NCI-H1436 treated with DMSO at 0.1 percent for 48 hours (cell line): ENCODE data around the gene RING1.

Experiments used
- DNase-seq: peaks from one replicate; lab custom pipeline; 2025; lab: John Stamatoyannopoulos, UW

Gene RING1

DNA sequence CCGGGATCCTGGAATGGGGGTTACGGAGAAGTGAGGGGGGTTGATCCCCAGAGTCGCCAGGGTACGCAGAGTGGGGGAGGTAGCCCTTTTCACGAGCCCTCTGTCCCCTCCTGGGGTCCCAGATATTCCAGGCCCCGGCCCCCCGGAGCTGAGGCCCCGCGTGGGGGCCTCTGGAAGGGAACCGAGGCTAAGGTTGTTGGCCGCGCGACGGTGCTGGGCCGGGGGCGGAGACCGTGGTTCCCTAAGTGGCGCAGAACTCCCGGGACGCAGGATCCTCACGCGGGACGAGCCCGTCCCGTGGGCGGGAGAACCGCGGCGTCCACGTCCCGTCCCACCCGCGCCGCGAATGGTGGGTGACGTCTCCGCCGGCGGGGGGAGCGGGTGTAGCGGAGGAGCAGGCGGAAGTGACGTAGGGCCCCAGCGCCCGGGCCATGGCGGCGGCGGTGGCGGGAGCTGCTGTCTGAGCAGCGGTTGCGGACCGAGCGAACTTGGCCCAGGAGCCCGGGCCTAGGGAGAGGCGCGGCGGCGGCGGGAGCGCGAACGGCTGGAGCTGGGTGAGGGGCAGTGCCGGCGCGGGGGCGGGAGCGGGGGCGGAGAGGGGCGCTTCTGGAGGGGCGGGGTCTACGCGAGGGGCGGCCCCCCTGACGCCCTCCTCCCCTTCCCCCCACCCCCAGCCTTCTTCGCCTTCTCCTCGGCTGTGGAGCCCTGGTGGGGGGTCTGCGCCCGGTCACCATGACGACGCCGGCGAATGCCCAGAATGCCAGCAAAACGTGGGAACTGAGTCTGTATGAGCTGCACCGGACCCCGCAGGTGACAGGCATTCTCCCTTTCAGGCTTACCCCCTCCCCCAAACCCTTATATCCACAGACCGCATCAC lies at the start of gene RING1:
Gene RING1 (plus strand): TSS at position 410 of the 877 bp plus-strand sequence. CDS start 323 bp downstream, at position 733.
- no peak for DNase-seq

GRCh38 chr6:33160096-33160495 lies 48.2 kb upstream of the RING1 start:
- DNase-seq, result no peak

DNA sequence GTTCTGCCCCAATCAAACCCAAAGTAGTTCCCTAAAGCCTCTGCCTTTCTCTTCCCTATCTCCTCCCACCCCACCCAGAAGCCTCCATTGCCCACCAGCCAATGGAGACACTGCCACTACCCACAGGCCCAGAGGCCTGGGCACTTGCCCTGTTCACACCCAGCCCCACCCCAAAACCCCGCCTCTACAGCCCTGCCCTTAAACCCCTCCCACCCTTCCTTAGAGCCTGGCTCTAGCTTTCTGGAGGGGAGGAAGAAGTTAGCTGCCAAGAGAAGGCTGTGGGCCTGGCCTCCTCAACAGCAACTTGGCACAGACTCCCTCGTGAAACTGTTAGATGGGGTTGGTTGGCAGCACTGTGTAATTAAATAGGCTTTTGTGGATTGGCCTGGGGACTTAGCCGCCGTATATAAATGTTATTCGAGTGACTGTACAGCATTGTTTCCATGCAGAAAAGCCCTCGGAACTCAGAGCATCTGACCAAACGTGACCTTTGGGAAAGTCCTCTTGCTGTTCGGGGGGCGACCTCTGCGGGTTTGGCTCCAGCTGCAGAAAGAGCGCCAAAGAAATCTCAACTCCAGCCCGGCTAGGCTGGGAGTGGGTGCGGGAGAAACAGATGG lies 47.5 kb upstream of the RING1 start:
- no peak for DNase-seq

- DNase-seq, result no peak
Observed at GRCh38 chr6:33161354-33162331, 46.7 kb upstream of the RING1 start.

DNA sequence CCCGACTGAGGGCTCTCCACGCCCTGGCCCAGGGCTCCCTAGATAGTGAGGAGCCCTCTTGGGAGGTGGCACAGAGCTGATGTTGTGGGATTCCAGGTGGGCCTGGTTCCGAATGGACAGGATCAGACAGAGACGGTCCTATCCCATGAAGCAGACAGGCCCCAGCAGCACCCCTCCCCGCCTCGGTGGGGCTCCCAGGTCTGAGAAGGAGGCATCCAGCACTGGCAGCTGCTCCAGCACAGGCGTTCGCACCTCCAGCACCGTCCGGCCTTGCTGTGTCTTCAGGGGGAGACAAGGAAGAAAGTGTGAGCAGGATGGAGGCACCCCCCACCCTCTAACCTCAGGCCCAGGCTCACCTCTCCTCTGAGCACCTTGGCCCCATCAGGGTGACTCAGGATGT lies 44.8 kb upstream of the RING1 start:
- DNase-seq, result no peak

DNA sequence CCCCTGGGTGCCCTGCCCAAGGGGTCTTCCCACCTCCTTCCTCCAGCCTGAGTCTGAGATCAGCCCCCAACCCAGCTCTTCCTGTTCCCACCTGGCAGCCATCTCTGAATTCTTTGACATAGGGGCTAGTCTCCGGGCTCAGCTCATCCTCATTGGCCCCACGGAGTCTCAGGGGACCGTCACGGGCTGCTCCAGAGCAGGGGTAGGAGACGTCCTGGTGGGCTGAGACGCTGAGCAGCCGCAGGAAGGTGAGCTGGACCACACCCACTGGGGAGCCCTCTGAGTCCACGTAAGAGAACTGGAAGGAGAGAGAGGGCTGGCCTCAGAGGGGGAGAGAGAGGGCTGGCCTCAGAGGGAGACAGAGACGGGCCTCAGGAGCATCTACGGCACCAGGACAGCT lies 44.1 kb upstream of the RING1 start:
- DNase-seq, result no peak

DNA sequence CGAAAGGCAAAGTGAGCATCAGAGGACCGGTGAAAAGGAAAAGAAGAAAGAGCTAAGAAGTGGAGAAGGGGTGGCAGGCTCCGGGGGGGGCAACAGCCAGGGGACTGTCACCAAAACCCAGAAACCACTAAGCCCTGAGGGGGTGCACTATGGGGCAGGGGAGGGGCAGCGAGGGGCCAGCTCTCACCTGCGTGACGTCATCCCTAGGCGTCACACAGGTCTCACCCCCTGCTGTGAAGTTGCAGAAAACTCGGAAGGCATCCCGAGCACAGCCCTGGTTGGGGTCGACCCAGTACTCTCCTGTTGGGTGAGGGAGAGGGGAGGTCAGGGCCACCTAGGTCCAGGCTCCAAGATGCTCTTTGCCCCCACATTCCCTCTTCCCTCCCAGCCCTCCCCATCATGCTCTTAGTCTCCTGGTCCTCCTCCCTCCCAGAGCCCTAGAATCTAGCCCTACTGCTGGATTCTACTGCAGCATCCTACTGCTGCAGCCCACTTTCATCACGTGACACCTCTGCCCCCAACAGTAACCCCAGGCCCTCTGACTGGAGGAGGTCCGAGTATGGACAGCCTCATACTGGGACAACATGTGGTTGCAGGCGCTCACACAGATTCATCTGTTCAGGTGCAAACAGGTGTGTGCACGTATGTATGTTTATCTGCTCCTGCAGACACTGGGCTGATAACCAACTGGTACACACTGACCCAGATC lies 43.5 kb upstream of the RING1 start:
- DNase-seq, result no peak

GRCh38 chr6:33165581-33166258 lies 42.6 kb upstream of the RING1 start:
- no peak for DNase-seq

DNA sequence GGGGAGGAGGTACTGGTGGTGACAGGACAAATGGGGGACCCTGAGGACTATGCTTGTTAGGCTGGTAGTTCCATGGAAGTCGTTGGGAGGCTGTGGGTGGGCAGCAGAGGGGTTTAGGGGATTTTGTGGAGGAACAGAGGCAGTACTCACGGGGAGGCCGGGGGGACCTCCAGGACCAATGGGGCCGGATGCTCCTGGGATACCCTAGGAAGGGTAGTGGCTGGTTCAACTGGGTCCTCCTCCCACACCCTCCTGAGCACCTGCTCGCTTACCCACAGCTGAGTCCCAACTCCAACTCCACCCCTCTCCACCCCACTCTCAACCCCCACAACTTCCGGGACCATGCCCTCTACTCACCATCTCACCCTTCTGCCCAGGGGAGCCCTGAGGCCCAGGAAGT lies 41.9 kb upstream of the RING1 start:
- no peak for DNase-seq

DNA sequence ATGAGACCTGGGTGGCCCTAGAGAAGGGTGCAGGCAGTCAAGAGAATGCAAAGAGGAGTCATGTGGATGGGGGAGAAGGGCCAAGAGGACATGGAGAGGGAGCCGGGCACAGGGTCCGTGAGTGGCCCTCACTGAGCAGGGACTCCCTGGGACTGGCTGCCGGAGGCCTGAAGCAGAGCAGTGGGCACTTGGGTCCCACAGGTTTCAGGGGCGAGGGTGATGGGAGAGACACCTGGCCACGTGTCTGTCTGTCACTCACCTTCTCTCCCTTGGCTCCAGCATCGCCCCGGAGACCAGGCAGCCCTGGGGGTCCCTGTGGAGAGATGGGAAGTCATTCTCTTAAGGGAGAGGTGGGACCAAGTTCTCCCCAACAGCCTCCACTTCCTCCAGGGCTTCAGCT lies 41.5 kb upstream of the RING1 start:
- no peak for DNase-seq

DNA sequence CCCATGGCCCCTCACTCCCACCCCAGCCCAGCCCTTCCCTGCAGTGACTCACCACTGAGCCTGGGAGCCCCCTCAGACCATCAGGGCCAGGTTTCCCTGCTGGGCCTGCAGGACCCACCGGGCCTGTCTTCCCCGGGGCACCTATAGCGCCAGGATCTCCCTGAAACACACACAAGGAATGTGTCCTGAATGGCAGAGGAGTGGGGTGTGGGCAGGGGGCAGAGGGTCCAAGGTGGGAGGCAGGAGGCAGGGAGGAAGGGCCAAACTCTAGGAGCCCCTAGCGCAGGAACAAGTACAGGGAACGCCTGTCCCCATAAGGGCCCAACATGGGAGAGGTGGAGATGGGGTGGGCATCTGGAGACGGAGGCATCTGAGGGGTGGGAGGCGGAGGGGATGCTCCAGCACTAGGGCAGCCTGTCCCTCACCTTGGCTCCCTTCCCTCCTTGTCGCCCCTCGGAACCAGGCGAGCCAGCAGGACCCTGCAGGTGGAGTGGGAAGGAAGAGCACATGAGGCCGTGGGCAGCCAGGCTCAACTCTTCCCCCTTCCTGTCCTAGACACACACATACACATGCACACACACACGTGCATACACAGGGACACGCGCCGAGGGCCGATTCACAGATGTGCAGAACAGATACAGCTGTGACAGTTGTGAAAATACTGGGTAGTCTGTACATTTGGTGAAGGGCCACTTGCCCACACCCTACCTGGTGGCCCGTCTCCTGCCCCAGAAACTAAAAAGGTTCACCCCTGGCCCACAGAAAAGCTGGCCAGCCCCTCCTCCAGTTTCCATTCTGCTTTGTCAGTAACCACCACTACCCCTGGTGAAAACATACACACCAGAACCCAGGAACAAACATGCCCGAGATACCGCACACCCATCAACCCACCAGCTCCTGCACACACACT lies 40.7 kb upstream of the RING1 start:
- no peak for DNase-seq

DNA sequence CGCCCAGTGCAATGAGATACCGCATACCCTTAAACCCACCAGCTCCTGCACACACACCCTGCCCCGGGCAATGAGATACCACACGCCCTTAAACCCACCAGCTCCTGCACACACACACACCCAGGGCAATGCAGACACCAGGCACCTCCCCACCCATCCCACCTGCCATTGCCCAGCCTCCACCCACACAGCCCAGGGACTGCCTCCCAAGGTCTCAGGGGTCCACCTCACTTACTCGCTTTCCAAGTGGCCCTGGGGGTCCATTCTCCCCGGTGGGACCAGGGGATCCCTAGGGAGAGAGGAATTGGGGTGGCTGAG lies 40.1 kb upstream of the RING1 start:
- no peak for DNase-seq

DNA sequence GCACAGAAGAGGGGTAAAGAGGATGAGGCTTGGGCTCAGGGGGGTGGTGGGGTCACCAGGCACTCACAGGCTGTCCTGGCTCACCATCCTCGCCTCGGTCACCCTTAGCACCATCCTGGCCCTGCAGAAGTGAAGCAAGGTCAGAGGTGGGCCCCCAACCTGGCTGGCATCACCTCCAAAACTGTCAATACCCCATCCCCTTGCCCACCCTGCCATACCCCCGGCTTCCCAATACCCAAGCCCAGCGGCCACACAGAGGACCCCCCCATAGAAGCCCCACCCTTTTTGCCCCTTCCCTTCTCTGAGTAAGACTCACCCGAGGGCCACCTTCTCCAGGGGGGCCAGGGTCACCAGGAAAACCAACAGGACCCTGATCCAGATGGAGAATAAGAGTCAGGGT lies 39.7 kb upstream of the RING1 start:
- DNase-seq, result no peak

DNA sequence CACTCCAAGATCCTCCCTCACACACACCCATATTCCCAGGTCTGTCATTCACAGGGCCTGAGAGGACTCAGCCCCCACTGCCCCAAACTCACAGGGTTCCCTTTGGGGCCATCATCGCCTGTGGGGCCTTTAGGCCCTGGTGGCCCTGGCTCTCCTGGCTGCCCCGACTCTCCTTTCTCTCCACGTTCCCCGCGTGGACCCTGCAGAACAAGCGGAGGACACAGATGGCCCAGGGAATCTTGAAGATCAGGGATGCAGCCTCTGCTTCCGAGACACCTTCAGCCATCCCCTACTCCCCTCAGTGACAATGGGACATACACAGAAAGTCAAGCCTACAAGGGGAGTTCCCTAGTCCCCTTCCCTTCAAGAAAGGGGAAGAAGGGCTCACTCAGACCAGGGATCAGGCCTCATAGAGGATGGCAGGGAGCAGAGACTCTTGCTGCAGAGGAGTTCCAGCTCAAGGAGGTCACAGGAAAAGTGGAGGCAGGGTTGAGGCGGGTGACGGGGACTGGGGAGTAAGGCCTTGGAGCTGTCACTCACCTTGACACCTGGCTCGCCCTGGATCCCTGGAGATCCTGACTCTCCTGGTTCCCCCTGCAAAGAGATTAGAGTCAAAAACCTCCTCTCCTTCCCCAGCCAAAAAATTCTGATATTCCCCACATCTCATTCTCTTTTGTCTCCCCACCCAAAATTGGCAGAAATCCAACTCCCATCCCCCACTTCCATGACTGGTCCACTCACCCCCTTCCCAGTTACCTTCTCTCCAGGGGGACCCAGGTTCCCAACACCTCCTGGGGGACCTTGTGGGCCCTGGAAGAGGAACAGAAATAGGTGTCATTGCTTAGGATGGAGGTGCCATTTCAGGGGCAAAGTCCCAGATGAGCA lies 38.8 kb upstream of the RING1 start:
- DNase-seq, result no peak

GRCh38 chr6:33170176-33171015 lies 37.9 kb upstream of the RING1 start:
- DNase-seq, result no peak

DNA sequence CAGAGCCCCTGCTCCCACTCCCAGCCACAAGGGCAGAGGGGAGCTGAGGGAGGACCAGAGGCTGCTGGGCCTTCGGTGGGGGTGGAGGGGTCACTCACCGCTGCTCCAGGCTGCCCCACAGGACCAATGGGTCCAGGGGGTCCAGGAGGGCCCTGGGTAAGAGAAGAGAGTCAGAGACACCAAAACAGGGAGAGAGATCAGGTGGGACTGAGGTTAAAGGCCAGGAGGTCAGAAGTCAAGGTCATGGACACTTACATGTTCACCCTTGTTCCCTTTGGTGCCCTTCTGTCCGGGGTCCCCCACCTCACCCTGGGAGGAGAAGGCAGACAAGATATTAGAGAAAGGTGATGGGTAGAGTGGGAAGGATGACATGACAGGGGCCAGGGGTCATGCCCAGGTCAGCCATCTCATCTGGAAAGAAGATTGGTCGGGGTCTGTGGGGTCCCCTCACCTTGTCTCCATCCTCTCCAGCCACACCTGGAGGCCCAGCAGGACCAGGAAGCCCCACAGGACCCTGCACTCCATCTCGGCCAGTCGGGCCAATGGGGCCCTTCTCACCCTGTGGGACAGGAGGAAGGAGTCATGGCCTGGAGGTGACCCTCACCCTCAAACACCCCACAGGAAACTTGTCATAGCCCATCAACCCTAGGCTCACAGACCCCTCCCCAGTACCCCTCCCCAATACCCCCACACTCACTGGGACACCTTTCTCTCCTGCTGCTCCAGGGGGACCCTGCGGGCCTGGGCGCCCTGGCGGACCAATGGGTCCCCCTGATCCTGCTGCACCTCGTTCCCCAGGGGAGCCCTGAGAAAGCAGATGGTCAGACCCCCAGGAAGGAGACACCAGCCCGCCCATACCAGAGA lies 37.1 kb upstream of the RING1 start:
- DNase-seq, result no peak
